SIG-M5 treated with dmso at 0.1 percent for 504 hours (cell line): Measurements from ENCODE around the gene ARMS2.

Experiments
- DNase-seq: peaks from one replicate; lab custom pipeline; 2025; ENCODE audit not compliant: unreplicated experiment; lab: John Stamatoyannopoulos, UW

ARMS2 gene

DNA sequence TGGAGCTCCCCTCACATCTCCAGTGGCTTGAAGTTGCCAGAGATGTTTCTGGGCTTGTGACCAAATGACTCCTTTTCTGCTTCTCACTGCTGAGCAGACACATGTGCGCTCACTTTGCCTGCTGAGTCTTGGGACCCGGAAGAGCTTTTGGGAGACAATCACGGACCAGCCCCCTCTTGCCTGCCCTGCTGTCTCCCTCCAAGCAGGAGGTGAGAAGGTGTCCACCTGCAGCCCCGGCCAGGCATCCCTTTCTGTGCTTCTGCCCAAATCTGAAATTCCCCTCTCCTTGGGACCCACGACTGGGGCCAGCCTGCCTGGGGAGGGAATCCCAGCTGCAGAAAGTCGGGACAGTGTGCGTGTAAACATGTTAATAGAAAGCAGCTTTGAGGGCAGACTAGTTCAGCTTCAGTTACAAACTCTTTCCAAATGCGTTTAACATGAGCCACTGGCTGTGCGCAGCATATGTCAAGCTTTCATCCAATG is 38.6 kb downstream of the ARMS2 start:
- no peak for DNase-seq

DNA sequence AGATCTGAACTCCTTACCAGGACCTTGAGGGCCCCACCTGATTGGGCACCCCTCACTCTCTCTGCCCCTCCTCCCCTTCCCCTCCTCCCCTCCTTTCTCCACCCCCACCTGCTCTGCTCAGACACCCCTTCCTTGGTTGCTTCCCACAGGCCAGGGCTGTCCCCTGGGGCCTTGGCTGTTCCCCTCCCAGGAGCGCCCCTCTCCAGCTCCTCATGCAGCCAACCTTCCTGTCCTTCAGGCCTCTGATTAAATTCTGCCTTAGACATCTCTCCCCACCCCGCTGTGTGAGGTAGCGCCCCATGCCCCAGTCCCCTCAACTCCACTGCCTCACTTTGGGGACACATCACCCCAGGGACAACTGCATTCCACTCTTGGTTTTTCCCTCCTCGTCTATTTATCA is 39.3 kb downstream of the ARMS2 start:
- no peak for DNase-seq

DNA sequence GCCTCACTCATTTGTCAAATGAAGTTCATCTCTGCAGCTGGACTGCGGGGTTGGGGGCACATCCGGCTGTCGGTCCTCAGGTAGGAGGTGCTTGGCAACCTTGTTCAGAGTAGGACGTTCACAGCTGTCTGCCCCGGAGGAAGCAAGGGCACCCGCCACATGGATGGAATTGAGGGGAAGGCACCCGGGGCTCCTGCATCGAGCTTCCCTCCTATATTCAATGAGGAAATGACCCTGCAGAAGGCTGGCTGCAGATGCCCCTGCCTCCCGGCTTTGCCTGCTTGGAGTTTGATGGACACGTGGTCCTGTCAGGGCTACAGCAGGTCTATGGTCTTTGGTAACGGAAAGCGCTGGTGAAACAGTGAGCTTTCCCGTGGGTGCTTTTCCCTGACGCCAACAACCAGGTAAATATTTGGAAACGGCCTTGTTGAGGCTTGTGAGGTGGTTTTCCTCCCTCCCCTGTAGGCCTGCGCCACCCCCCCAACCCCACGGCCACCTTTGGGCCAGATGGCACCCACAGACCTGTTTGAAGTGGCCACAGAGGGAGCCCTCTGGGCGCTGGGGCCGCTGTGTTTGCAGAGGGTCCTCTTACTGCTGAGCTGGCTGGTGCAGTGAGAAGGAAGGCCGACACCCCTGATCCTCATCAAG is 39.8 kb downstream of the ARMS2 start:
- no peak for DNase-seq

DNA sequence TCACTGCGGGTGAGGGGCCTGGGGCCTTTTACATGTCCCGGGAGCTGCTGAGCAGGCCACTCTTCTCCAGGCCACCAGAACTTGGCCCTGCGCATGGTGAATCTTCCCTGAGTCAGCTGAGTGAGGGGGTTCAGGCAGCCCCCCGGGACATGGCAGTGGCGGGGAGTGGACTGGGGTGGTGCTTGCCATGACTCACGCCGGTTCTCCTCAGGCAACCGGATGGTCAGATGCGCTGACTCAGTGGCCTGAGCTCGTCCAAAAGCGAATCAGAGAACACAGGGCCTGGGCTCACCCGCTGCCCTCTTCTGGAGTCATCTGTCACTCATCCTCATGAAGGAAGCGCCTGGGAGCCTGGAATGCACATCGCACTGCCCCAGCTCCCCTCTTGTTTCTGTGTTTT is 40.4 kb downstream of the ARMS2 start:
- no peak for DNase-seq

DNA sequence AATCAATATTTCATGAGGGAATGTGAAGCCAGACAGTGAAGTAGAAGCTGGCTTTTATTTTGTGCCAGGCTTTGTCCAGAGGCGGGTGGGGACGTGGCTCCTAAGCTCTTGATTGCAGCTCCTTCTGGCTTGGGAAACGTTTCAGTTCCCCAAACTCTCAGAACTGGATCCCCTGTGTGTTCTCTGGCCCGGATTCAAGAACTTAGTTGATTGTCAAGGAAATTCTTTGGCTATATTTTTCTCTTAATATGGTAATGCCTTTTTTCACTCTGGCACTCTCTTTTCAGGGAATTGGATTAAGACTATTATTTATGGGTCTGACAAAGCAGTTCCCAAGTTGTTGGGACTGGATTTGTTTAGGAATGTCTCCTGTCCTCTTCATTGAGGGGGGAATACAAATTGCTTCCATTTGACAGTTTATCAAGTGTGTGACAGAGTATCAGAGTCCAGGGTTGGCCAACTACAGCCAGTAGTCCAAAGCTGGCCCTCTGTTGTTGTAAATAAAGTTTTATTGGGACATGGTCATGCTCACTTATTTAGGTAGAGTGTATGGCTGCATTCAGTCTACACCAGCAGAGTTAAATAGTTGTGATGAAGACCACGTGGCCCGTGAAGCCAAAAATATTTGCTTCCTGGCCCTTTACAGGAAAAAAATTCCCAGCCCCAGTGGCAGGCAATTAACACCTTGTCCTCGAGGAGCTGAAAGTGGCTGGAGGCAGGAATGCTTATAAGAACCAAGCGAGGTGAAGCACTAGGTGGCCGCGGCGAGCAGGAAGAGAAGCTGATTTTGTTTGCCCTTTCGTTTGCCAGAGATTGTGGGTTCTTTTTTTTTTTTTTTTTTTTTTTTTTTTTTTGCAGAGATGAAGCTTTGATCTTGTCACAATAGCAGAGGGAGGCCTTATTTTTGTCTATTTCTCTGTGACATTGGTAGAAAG is 41.2 kb downstream of the ARMS2 start:
- DNase-seq = no peak

DNA sequence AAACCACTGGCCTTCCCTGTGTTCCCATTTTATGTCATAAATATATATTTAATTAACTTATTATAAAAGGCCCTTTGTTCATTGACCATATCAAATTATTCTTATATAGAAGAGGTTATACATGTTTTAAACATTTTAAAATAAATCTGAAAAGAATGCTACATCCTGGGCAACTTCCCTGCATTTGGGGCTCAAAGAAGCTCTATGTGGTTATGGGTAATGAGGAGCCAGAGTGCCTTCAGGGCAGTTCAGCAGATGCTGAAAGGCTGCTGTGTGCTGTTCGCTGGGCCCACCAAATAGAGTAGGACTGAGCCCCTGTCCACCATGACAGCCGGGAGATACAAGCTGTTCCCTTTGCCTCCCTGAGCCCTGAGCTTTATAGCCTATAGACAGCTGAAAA is 42.8 kb downstream of the ARMS2 start:
- no peak for DNase-seq

DNA sequence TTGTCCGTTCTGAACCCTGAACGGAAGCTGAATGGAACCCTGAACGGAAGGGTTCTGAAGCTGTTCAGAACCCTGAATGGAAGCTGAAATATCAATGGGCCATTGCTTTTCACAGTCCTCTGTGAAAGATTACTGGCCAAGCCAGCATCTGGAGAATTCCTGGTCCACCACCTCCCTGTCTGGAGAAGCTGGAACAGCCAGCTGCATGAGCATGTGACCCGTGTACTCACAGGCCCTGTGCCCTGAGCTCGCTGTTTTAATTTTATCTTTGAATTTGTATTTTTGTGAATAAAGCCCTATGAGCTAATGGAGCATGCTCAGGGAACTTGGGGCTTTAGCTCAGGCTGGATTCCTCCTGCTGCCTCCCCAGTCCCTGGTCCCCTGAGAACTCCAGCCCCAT is 44.1 kb downstream of the ARMS2 start:
- DNase-seq = no peak

DNA sequence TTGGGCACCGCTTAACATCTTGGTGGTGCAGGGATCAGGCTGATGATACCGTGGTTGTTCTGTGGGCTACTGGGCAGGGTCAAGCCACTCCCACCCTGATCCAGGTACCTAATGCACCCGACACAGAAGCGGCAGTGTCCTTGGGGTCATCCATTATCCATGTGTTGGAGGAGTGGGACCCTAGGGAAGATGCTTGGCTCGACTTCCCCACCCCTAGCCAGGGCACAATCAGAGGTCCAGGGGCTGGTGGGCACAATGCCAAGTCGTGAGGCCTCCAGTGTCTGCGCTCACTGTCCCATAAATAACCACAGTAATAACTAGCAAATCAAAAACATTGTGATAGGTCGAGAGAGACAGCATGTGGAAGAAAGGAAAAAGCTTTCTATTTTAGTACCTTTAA is 44.6 kb downstream of the ARMS2 start:
- DNase-seq = no peak

DNA sequence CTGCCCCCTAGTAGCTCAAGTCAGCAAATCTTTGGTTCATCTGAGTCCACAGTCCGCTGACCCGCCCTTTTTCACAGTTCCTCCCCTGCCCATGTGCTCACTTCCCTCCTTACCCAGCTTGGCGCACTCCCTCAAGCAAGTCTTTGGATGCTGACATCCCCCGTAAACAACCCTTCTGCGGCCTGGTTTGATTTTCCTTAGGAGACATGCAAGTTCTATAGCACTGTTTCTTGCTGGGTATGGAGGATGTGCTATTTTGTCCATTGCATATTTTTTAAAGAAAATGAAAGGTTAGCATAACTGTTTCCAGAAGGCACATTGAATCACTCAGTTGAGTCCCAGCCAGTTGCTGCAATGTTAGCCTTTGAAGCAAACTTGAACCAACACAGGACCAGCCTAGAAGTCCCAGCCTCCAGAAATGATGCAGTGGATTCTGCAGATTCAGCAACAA is 45.1 kb downstream of the ARMS2 start:
- no peak for DNase-seq

DNA sequence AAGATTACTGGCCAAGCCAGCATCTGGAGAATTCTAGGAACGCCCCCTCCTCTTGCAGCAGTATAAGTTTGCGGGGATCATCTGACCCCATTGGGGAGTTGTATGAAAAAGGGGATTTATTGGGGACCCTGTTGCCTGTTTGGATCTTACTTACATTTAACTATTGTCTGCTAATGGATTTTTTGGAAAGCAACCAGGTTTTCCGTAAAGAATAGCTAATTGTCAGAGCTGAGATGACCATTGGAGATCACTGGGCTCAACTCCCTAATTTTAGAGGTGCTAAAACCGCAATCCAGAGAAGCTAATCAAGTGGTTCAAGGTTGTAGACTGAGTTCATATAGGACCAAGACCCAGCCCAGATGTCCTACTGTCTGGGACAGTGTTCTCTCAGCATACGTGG is 45.7 kb downstream of the ARMS2 start:
- no peak for DNase-seq

DNA sequence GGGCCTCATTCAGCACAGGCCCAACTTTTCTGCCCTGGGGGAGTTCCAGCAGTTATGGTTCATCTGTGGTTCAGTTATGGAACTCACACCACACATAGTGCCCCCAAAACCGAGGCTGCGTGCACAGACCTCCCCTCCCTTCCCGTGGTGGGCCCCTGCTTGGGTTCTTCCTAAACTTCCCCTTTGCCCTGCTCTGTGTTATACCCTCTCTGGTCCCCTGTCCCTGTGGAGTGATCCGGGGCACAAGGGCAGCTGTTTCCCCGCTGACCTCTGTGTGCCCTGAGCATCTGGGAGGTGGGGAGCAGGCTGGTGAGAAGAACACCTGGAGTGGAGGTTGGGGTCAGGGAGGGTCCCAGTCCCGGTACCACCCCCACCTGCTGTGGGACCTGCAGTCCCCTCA is 46.3 kb downstream of the ARMS2 start:
- no peak for DNase-seq

DNA sequence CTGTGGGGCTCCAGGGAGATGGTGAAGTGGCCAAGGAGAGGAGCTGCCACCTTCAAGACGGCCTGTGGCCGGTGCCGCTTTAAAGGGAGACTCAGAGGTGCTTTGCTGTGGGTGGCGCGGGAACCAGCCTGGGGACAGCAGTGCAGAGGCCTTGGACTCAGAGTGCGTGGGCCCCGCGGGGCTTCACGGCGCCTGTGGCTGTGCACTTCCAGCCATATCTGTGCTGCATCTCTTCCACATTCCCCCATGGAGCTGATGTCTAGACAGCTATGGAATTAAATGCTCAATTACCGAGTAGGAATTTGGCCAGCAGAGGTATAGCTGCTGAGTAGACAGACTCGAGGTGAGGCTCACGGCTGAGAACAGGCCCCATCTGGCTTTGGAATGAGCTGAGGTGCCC is 48.6 kb downstream of the ARMS2 start:
- no peak for DNase-seq

DNA sequence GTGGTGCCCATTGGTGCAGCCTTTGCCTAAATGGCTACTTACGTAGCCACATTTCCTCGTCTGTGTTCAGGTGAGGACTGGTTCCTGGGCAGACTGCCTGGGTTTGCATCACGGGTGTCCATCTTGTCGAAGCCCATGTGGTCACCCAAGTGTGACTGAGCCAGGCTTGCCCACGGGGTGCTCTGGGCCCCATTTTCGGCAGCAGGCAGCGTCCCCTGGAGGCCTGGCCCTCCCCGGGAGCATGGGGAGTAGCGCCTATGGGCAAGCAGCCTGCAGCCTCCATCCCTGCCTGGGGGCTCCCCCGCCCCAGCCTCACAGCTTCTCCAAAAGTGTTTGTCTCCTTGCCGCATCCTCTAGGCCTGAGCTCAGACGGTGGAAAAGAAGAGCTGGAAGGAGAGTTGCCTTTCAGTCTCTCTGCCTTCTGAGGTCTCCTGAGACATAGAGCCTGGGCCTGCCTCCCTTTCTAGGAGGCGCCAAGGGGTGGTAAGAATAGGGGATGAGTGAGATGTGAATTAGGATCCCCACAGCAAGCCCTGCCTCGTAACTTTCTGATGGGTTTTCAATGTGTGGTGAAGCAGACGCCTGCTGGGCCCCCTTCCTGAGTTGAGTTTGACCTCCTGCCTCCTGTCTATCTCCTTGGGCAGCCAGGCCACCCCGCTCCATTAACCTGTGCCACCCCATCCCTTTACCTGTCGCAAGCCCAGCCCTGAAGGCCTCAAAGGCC is 49.6 kb downstream of the ARMS2 start:
- DNase-seq = no peak

DNA sequence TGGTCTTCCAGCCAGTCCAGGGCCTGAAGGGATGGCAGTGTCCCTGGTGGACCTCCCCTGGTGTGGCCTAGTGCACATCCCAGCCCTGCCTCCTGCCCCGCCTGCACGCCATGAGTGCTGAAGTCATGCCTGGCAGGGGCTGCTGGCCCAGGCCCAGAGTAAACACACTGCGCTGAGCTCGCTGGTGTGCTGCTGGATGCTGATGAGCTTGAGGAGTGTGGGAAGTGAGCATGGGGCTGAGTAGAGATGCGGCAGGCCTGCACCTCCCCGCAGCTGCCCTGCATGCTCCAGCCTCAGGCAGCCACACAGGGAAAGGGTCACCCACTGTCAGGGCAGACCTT is 50.1 kb downstream of the ARMS2 start:
- no peak for DNase-seq

DNA sequence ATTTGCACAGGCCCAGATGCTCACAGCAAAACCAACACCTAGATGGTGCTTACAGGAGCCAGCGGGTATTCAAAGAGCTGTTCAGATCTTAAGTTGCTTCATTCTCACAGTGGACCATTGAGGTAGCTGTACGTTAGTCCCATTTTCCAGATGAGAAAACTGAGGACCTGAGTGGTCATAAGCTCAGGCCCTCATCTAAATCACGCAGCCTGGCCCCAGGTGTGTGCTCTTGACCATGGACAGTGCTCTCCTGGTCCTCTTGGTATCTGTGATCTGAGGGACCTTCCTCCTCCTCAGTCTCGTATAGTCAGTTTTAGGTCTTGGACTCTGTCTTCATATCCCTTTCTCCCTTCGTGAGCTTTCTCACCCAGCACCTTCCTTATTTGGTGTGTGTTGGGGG is 50.6 kb downstream of the ARMS2 start:
- no peak for DNase-seq

DNA sequence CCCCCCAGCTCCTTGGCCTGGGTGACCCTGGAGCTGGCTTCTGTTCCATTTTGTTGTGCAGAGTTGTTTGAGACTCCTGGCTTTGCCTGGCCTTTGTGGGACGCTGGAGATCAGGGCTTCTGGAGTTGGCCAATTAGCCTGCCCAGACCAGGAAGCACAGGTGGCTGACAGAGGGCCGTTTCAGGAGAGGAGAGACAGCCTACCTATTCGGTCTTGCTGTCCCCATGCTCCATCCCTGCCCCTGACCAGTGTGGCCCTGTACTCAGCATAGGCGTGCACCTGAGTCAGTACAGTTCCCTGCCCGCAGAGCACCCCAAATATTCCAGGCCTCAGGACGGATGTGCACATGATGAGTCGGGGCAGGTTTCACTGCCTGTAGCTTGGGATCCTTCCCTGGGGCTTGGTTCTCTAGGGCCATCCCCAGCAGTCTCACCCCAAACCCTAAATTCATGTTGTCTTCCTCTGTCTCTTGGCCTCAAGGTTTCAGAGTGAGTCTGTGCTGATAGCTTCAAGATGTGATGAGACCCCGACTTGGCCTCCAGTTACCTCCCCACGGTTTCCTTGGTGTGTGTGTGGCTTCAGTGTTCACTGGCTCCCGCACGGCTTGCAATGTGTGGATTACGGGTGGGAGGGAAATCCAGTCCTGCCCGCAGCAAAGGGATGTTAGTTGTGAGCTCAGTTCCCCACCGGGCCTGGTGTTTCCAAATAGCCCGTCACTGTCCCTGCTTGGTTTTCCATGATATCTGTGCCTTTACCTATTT is 51.6 kb downstream of the ARMS2 start:
- DNase-seq = no peak
